Measurements from ENCODE around the gene HCFC1.

DNA sequence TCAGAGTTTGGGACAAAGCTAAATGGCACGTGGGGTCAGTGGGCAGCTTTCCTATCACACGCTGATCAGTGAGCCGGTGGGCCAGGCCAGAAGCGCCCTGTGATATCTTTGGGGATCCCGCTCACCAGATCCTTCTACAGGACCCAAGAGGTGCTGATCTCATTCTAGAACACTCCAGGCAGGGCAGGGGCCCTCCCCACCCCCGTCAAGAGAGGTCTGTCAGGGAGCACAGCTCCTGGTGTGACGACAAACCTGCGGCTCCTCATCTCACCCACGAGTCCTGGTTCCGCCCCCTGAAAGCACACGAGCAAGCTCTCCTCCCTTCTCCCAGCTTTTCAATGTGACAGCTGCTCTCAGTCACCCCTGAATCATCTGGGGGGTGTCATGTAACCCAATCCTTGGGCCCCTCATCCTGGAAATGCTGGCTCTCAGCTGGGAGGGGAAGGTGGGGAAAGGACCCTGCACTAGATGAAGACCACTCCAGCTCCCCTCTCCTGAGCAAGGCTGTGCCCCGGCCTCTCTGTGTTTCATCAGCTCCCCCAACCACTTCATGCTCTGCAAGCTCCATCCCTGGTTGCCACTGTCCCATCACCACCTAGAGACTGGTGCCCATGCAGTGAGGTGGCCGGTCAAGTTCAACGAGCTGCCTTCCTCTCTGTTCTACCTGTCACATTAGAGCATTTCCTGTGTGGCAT lies 4.6 kb downstream of the HCFC1 start:
- TF ChIP-seq, protein P1, sequence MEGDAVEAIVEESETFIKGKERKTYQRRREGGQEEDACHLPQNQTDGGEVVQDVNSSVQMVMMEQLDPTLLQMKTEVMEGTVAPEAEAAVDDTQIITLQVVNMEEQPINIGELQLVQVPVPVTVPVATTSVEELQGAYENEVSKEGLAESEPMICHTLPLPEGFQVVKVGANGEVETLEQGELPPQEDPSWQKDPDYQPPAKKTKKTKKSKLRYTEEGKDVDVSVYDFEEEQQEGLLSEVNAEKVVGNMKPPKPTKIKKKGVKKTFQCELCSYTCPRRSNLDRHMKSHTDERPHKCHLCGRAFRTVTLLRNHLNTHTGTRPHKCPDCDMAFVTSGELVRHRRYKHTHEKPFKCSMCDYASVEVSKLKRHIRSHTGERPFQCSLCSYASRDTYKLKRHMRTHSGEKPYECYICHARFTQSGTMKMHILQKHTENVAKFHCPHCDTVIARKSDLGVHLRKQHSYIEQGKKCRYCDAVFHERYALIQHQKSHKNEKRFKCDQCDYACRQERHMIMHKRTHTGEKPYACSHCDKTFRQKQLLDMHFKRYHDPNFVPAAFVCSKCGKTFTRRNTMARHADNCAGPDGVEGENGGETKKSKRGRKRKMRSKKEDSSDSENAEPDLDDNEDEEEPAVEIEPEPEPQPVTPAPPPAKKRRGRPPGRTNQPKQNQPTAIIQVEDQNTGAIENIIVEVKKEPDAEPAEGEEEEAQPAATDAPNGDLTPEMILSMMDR (IDR thresholded peaks at IDR 0.05; ENCODE audit: low read depth, low read length, poor library complexity, severe bottlenecking) = no peak
- TF ChIP-seq EZH2phosphoT487 (IDR thresholded peaks at IDR 0.05; ENCODE audit: borderline replicate concordance, low read length) = no peak
